ENCODE data around the gene CYTIP.

The CYTIP gene

GRCh38 chr2:157443795-157444640 lies at the start of gene CYTIP:
CYTIP (minus strand) TSS chr2:157444089; CDS start chr2:157444020, 69 bp downstream.
- no peak for DNase-seq

- DNase-seq = peak; percentile 23
These were observed 48.4 kb upstream of the CYTIP start for GRCh38 chr2:157492189-157492773.

DNA sequence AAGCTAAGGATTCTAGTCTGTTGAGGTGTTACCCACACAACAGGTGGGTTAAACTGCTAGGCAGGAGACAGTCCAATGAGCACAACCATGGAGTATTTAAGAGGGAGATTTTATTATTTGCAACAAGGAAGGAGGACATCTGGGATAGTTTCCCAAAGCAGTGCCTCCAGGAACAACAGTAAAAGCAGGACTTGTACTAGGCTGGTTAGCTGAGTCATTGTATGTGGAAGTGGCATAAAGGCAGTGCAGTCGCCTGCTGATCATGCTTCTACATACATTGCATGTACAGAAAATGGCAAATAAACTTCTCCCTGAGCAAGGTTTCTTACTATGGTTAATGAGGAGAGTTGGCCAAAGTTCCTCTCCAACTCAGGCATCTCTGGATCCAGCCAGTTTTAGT lies 46.1 kb upstream of the CYTIP start:
- DNase-seq = no peak

GRCh38 chr2:157488877-157489276 lies 45.0 kb upstream of the CYTIP start:
- DNase-seq = no peak

- DNase-seq = no peak
These were observed 43.9 kb upstream of the CYTIP start for GRCh38 chr2:157487747-157488146.

GRCh38 chr2:157487271-157487610 lies 43.4 kb upstream of the CYTIP start:
- DNase-seq = no peak

DNA sequence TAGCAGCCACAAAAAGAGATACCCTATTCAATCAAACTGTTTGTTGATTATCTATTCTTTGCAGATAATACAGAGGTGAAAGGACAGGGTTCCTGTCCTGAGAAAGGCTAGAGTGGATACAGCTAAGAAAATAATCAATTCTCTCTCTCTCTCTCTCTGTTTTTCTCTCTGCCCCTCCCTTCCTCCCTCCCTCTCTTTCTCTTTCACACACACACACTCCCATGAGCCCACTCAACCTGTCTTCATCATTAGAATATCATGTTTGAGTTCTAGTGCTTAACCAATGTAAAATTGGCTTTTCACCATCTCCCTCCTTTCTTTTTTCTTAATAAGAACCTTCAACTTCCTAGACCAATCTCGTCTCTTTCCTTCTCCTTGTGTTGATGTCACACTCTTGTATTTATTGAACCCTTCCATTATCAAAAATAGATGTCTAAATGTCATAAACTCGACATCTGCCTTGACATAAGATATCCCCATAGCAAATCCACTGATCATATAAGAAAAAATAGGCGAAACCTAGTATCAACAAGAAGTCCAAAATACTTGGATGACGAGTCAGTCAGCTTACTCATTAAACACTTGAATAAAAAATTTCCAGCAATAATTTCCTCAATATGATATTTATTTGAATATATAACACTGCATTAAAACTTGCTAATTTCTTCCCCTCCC lies 42.8 kb upstream of the CYTIP start:
- no peak for DNase-seq

GRCh38 chr2:157480182-157480961 lies 36.5 kb upstream of the CYTIP start:
- no peak for DNase-seq

DNA sequence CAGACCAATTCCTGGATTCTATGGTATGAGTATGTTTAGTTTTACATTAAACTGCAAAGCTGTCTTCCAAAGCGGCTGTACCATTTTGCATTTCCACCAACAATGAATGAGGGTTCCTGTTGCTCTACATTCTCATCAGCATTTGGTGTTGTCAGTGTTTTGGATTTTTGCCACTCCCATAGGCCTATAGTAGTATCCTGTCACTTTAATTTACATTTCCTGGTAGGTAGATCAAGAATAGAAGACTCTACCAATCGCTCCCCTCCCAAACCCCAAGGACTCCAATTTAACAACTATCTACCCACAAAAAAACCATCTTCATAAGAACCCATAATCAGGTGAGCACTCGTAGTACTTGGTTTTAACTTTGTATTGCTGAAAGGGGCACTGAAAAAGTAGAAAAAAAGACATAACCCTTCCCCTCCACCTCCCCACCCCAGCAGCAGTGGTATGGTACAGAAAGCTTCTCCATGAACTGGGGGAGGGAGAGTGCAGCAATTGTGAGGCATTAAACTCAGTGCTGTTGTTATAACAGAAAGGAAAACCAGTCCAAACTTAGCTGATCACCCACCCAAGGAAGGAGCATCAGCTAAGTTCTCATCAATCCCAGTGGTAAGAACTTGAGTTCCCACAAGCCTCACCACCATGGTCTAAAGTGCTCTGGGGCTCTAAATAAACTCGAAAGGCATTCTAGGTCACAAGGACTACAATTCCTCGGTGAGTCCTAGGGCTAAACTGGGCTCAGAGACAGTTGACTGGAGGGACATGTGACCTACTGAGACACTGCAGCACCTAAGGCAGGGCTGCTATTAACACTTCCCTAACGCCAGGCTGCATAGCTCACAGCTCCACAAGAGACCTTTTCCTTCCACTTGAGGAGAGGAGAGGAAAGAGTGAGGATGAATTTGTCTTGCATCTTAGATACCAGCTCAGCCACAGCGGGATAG lies 35.5 kb upstream of the CYTIP start:
- no peak for DNase-seq

DNA sequence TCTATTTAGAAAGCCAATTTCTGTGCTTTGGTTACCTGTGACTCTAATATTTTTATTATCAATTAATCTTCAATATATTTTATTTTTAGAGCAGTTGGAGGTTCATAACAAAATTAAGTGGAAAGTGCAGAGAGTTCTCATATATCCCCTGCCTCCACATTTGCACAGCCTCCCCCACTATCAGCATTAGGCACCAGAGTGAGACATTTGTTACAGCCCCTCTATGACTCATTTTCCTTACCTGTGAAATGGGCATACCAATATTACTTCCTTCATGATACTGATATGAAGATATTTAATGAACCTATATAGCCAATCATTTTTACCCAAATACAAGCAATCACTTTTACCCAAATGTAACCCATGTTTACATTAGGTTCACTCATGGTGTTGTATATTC lies 34.0 kb upstream of the CYTIP start:
- no peak for DNase-seq

DNA sequence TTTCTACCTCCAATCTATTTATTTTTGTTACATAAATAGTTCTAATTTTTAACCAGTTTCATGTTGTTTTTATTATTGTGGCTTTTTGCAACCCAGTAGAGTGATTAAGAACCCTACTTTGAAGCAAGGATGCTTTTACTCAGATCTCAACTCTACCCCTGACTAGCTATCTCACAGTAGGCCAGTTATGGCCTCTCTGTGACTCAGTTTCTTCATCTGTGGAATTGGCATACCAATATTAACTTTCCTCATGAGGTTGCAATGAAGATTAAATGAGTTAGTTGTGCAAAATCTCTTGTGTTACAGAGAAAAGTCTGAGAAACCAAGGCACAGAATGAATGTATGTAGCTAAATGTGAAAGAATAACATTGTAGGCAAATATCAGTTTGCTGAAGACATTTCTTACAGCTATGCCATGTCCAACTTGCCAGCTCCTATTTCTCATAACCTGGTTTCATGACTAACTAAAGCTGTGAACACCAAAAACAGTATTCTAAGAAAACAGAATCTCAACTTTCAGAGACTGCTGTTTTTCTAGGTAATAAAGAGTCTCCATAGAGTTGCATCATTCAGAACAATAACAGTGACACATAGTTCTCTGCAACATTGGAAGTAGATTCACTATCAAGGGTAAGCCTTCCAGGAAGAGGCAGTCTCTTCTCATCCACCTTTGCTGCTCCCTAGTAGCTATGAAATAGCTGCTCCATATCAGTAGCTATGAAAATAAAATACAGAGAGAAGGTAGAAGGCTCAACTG lies 33.2 kb upstream of the CYTIP start:
- DNase-seq = no peak

GRCh38 chr2:157475722-157476390 lies 32.0 kb upstream of the CYTIP start:
- DNase-seq = no peak

- DNase-seq = no peak
These were observed 29.7 kb upstream of the CYTIP start for GRCh38 chr2:157473581-157473980.

DNA sequence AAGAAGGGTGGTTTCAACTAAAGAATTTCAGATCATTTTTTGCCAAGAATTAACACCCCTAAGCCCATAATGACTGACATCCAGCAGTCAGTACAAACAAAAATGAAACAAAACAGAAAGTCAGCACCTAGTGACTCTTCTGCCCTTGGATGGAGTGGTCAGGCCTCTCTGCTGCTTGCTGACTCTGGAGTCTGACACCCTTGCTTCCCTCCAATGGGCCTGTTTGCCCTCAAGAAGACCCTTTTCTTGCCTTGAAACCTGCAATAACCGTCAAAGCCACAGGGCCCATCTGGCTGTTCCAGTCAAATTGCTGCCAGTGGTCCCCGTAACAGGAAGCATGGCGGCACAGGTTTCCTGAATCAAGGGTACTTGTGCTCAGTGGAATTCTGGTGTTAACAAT lies 27.2 kb upstream of the CYTIP start:
- DNase-seq = no peak

GRCh38 chr2:157470321-157470720 lies 26.4 kb upstream of the CYTIP start:
- DNase-seq = no peak

- DNase-seq = no peak
These were observed 25.8 kb upstream of the CYTIP start for GRCh38 chr2:157469726-157470125.

- DNase-seq = no peak
These were observed 25.2 kb upstream of the CYTIP start for GRCh38 chr2:157468931-157469708.

- DNase-seq = no peak
These were observed 22.9 kb upstream of the CYTIP start for GRCh38 chr2:157466764-157467163.

- no peak for DNase-seq
These were observed 21.7 kb upstream of the CYTIP start for GRCh38 chr2:157465554-157465953.

GRCh38 chr2:157463002-157463401 lies 19.1 kb upstream of the CYTIP start:
- DNase-seq = no peak

Measured in DMS153 (cell line).